Activated T-helper 1 cell treated with Interleukin-2 at 50 U/mL for 16 hours (primary cell): Measurements from ENCODE around the gene NCOR2.

ENCODE experiments used
- DNase-seq: peaks from one replicate; pipeline ENCODE4 v3.0.0-alpha.2; 2020; ENCODE audit warnings: low read depth

Gene NCOR2

DNA sequence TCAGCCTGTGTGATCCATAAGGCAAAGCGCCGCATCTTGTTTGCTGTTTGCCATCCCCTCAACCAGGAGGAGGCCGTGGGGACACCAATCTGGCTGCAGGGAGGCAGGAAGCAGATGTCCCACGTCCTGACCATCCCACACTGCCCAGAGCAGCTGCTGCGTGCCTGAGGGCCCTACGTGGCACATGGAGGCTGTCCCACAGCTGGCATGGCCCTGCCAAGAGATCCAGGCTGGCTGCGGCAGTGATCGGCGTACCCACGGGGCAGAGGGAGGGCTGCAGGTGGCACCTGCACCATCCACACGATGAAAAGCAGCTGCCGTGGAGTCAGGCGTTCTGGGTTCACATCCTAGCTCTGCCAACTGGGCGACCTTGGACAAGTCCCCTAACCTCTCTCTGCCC is 42.0 kb downstream of the NCOR2 start:
- DNase-seq: no peak

DNA sequence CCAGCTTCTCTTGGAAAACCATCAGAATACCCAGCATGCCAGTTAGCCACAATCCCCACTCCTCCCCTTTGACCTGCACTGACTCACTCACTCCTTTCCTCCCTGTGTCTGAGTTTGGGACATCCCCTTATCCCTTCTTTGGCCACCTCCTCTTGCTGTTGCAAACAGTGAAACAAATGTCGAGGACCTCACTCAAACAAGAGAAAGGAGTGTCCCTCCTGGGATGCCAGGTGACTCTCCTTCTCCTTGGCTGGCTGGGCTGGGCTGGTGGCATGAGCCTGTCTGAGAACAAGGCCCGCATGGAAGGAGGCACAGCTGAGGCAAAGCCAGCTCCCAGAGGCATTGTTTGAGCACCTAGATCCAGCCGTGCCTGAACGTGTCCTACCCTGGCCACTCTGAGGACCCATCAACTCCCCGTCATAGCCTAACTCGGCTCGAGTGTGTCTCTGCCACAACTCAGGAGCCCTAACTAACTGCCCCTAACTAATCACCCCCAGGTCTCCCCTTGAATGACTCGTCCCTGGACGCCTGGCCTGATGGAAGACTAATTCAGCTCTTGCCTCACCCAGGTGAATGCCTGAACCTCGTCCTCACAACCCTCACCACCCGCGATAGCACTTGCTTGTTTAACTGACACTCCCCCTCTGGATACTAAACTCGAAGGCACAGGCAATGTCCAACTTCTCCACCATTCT is 43.0 kb downstream of the NCOR2 start:
- DNase-seq: no peak

DNA sequence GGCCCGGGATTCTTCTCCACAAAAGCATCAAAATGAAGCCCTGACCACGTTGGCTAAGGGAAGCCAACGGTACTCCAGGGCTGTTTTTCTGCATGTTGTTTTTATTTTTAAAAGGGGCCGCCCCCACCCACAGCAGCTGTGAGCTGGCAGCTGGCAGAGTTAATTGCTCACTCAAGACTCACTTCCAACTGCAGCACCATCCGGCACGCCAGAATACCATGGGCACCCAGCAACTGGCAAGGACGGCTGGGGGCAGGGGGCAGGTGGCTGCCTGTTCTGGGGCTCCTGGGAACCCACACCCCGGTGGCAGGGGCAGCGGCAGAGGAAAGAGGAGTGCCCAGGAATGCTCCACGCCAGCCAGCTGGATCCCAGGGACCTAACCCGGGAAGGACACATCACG is 44.3 kb downstream of the NCOR2 start:
- DNase-seq: no peak

DNA sequence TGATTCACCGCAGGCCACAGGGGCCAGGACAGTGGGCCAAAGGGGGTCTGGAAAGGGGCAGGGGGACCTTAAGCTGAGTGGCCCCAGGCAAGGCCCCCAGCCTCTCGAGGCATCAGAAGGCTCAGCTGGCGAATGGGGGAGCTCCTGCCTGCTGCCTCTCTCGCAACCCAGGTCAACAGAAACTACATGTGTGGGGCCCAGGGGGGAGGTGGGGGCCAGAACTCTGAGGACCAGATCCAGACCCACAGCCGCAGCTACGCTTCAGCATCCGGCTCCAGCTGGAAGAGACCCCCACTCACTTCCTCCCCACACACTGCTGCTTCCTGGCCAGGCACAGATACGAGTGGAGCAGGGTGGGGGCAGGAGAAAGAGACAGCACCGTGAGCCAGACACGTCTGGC is 46.5 kb downstream of the NCOR2 start:
- no peak for DNase-seq

DNA sequence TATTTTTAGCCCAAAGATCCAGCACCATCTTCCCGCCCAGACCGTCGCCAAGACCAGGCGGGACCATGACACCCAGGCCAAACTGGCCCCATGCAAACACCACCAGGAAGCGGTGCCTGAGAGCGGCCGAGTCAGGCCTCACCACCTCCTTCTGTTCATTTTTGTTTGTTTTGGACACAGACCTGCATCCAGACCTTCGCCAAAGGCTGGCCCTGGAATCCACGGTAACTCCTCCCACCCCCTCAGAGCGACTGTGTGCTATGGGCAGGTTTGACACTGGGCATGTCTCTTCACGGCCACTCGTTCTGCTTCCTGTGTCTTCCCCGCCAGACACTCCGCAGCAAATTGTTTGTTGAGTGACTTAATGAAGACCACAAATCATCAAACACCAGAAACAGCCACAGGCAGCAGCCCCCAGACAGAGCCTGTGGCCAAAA is 47.1 kb downstream of the NCOR2 start:
- DNase-seq: no peak

DNA sequence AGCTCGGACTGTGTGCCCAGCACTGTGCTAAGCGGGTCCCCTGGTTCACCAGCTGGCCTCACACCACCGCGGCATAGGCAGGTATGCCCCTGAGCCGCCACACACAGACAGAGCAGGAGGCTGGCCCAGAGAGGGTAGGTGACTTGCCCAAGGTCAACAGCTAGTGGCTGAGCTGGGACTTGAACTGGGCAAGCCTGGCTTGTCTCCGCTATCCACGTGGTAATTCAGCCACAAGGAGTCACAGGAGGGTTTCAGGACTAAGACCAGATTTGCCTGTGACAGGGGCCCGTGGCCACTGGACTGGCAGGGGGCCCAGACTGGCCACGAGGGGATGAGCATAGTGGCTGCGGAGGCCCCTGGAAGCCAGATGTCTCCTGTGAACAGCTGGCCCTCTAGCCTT is 47.7 kb downstream of the NCOR2 start:
- DNase-seq: no peak

DNA sequence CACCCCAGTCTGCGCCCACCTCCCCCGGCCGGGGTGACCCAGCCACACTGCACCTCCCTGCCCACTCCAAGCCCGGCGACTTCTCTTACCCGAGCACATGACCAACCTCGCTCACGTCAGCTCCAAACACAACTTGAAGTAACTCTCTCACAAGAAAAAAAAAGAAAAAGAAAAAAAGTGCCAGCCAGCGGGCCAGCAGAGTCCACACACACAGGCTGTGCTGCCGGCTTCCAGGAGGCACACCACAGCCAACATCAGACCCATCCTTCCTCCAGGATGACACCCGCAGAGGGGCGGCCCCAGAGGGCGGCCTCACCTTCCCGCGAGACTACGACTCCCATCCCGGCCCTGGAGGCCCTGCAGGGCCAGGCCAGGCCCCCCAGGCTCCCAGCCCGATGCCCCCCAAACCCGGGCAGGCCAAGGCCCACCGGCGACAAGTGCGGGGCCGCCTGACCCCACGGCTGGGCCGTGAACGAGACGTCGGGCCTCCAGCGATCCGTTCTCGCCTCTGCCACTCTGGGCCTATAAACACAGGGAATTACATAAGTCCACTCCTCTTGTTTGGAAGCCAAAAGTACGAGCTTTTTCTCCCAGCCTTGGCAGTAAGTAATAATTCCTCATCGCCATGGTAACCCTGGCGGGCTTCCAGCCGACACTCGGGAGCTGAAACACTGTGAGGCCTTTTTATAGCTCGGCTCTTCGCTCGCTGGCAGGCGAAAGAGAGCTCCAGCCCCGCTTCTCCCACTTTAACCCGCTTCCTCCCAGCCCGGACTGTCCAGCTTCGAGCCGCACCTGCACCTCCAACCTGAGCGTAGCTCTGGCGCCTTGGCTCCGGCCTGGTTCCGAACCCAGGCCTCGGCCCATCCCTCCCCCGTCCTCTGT is 49.1 kb downstream of the NCOR2 start:
- no peak for DNase-seq
